Keratinocyte (primary cell): Measurements from ENCODE around the gene TBCB. TPM values are rescaled to one million over a fixed set of nuclear protein-coding genes. Genes with fewer than 3 reads are reported as not detected.
"Not testable (repeated sequence)": the region's sequence is repeated elsewhere in the genome, so short reads cannot be mapped to it uniquely, and the experiment has no call there.

ENCODE experiments used
- DNase-seq: peaks from one replicate; pipeline ENCODE4 v3.0.0-alpha.2; 2011; ENCODE audit warnings: low read depth, missing footprints, low spot score
- FAIRE-seq: peaks from 2 replicates; lab custom pipeline; 2011; peaks lifted over from hg19 to GRCh38; lab: Jason Lieb, UNC
- H2AFZ ChIP-seq: 2 replicates; pipeline ENCODE4 v1.6.0; 2012; ENCODE audit warnings: low read length, control low read depth, inconsistent platforms; ENCODE audit not compliant: control insufficient read depth
- H3K27ac ChIP-seq: 2 replicates; pipeline ENCODE4 v1.5.1; 2011; ENCODE audit warnings: low read length; ENCODE audit not compliant: control insufficient read depth, insufficient read depth
- H3K27me3 ChIP-seq: 3 replicates; pipeline ENCODE4 v1.6.0; 2011; ENCODE audit warnings: low read length; ENCODE audit not compliant: control insufficient read depth, insufficient read depth; ENCODE audit errors: extremely low read depth
- H3K36me3 ChIP-seq, 2 experiments: 2 replicates in 1 of 2; 3 replicates in 1 of 2; pipeline ENCODE4 v1.5.1; 2011; ENCODE audit warnings: low read length in 2 of 2, mild to moderate bottlenecking in 1 of 2; ENCODE audit not compliant: control insufficient read depth in 2 of 2, insufficient read depth in 2 of 2; ENCODE audit errors: extremely low read depth in 1 of 2
- H3K4me1 ChIP-seq: 3 replicates; pipeline ENCODE4 v1.5.1; 2011; ENCODE audit warnings: low read length; ENCODE audit not compliant: control insufficient read depth, insufficient read depth; ENCODE audit errors: extremely low read depth
- H3K4me2 ChIP-seq: 3 replicates; pipeline ENCODE4 v1.6.0; 2011; ENCODE audit warnings: low read depth, low read length; ENCODE audit not compliant: control insufficient read depth, insufficient read depth; ENCODE audit errors: extremely low read depth
- H3K4me3 ChIP-seq, 3 experiments: fragments of 200-600 bp in 1 of 3; sonication (generic) in 1 of 3; 2 replicates in 2 of 3; 3 replicates in 1 of 3; pipeline ENCODE4 v1.5.1; 2011 to 2016; ENCODE audit warnings: low read length in 3 of 3, mild to moderate bottlenecking in 3 of 3, control low read depth in 2 of 3, inconsistent platforms in 1 of 3, low read depth in 1 of 3, mixed read lengths in 1 of 3, mixed run types in 1 of 3, moderate library complexity in 1 of 3; ENCODE audit not compliant: control insufficient read depth in 2 of 3, insufficient read depth in 2 of 3; ENCODE audit errors: extremely low read depth in 1 of 3
- H3K79me2 ChIP-seq: 2 replicates; pipeline ENCODE4 v1.6.0; 2012; ENCODE audit warnings: low read length; ENCODE audit not compliant: control insufficient read depth, insufficient read depth
- H3K9ac ChIP-seq: 3 replicates; pipeline ENCODE4 v1.6.0; 2011; ENCODE audit warnings: low read length; ENCODE audit not compliant: control insufficient read depth, insufficient read depth; ENCODE audit errors: extremely low read depth
- H3K9me1 ChIP-seq: 3 replicates; pipeline ENCODE4 v1.6.0; 2011; ENCODE audit warnings: low read length; ENCODE audit not compliant: control insufficient read depth, insufficient read depth; ENCODE audit errors: extremely low read depth
- H3K9me3 ChIP-seq: 2 replicates; pipeline ENCODE4 v1.5.1; 2012; ENCODE audit warnings: low read depth, low read length; ENCODE audit not compliant: control insufficient read depth
- H4K20me1 ChIP-seq: 3 replicates; pipeline ENCODE4 v1.6.0; 2011; ENCODE audit warnings: low read length; ENCODE audit not compliant: control insufficient read depth, insufficient read depth; ENCODE audit errors: extremely low read depth
- EZH2 ChIP-seq: IDR thresholded peaks from one replicate; pipeline ENCODE4 v1.6.1; 2012; ENCODE audit warnings: inconsistent platforms, mild to moderate bottlenecking, low read length, moderate library complexity
- dilution Hi-C: fragments of 300-500 bp; cut with MboI; formaldehyde crosslinking; loops from one replicate; pipeline ENCODE4 v1.7.0; 2020; ENCODE audit warnings: low sequenced_read_pairs; ENCODE audit not compliant: extremely low pct_ligation_motif_present
- polyA plus RNA-seq, 5 experiments: library from polyadenylated mRNA; depleted of rRNA in 3 of 5; stranded (reverse) in 3 of 5; stranded (forward) in 1 of 5; unstranded in 1 of 5; fragments of >200 nt; gene quantifications; 1 replicate in 1 of 5; 2 replicates in 3 of 5; 3 replicates in 1 of 5; pipeline versions ENCODE4 v1.2.1 to v1.2.3, GENCODE V29; 2011 to 2012; ENCODE audit warnings: missing spikeins in 2 of 5, low read depth in 1 of 5, low replicate concordance in 1 of 5
- TF ChIP-seq, protein P1 (sequence below), 3 experiments: IDR thresholded peaks in 1 of 3; conservative IDR thresholded peaks in 1 of 3; optimal IDR thresholded peaks in 1 of 3; 2 replicates in 2 of 3; 3 replicates in 1 of 3; pipeline versions ENCODE3 to v1.5.1; 2011; ENCODE audit warnings: low read length in 3 of 3, mild to moderate bottlenecking in 3 of 3, moderate library complexity in 2 of 3, control low read depth in 1 of 3, inconsistent platforms in 1 of 3; ENCODE audit not compliant: insufficient read depth in 2 of 3; ENCODE audit errors: extremely low read depth in 1 of 3

The TBCB gene
- polyA plus RNA-seq, 1 donor (not counting 4 experiments of a cell fraction or from before 2014, with no cell fraction given): 183 TPM

DNA sequence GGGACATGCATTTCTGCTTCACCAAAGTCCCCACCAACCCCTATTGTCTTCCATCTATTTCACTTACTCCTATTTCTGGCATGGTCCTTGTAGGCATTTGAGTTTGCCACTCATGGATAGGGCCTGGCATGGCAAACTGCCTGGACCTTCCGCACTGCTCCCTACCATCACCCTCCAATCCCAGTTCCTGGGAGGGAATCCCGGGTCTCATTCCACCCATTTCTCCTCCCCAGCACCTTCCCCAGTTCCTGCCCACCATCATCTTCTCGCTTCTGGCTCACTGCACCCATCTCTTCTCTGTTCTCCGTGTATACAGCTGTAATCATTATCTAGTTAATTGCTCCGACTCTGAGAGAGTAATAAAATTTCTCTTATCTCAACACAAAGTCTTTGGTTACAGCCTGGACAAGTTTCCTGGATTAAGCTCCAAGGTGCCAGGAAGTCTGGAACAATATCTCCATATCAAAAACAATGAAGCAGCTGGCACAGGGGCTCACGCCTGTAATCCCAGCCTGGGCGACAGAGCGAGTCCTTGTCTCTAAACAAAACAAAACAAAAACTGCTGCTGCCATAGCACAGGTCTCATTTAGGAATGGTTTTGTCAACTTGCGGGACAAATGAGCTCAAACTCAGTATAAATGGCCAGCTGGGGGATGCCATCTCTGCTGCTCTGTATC lies 54.0 kb downstream of the TBCB start:
- no peak for TF ChIP-seq EZH2
- TF ChIP-seq, protein P1, sequence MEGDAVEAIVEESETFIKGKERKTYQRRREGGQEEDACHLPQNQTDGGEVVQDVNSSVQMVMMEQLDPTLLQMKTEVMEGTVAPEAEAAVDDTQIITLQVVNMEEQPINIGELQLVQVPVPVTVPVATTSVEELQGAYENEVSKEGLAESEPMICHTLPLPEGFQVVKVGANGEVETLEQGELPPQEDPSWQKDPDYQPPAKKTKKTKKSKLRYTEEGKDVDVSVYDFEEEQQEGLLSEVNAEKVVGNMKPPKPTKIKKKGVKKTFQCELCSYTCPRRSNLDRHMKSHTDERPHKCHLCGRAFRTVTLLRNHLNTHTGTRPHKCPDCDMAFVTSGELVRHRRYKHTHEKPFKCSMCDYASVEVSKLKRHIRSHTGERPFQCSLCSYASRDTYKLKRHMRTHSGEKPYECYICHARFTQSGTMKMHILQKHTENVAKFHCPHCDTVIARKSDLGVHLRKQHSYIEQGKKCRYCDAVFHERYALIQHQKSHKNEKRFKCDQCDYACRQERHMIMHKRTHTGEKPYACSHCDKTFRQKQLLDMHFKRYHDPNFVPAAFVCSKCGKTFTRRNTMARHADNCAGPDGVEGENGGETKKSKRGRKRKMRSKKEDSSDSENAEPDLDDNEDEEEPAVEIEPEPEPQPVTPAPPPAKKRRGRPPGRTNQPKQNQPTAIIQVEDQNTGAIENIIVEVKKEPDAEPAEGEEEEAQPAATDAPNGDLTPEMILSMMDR (optimal IDR thresholded peaks at IDR 0.05 in 1 of 3, IDR thresholded peaks at IDR 0.05 in 1 of 3, conservative IDR thresholded peaks at IDR 0.05 in 1 of 3; ENCODE audit: extremely low read depth in 1 of 3, insufficient read depth in 2 of 3, low read length in 3 of 3): no peak
- H2AFZ ChIP-seq: no peak overlapping the region
- H3K79me2 ChIP-seq: no peaks in the 10 kb centered on the region
- H3K27ac ChIP-seq: no peak overlapping the region
- no peaks in the 10 kb centered on the region for H3K9me3 ChIP-seq
- no peak overlapping the region for H3K4me3 ChIP-seq
- H3K9ac ChIP-seq: no peak overlapping the region
- no peaks in the 10 kb centered on the region for H4K20me1 ChIP-seq
- peaks cover 0 to 4% of the 10 kb centered on the region in 2 experiments for H3K36me3 ChIP-seq
- H3K4me2 ChIP-seq: no peak overlapping the region
- DNase-seq (no peak), FAIRE-seq (no peak)
- H3K9me1 ChIP-seq: no peaks in the 10 kb centered on the region
- dilution Hi-C loops: no loop called here
- no peaks in the 10 kb centered on the region for H3K4me1 ChIP-seq
- no peaks in the 10 kb centered on the region for H3K27me3 ChIP-seq

DNA sequence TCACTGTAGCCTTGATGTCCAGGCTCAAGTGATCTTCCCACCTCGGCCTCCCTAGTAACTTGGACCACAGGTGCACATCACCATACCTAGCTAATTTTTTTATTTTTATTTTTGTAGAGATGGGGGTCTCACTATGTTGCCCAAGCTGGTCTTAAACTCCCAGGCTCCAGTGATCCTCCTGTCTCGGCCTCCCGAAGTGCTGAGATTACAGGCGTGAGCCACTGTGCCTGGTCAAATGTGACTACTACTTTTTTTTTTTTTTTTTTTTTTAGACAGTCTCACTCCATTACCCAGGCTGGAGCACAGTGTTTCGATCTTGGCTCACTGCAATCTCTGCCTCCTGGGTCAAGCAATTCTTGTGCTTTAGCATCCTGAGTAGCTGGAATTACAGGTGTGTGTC lies 57.6 kb downstream of the TBCB start:
- Histone ChIP-seq H3K79me2 (no peaks in the 10 kb centered on the region), H3K4me1 (no peaks in the 10 kb centered on the region), H3K9me3 (no peaks in the 10 kb centered on the region), H3K27me3 (no peaks in the 10 kb centered on the region), H3K9ac (no peak overlapping the region), H3K36me3 (peaks cover 0 to under 1% of the 10 kb centered on the region in 2 experiments), H3K27ac (no peak overlapping the region), H3K9me1 (no peaks in the 10 kb centered on the region), H2AFZ (no peak overlapping the region), H3K4me2 (no peak overlapping the region), H3K4me3 (no peak overlapping the region), H4K20me1 (no peaks in the 10 kb centered on the region)
- no peak for TF ChIP-seq EZH2
- TF ChIP-seq, protein P1 (optimal IDR thresholded peaks at IDR 0.05 in 1 of 3, IDR thresholded peaks at IDR 0.05 in 1 of 3, conservative IDR thresholded peaks at IDR 0.05 in 1 of 3; ENCODE audit: extremely low read depth in 1 of 3, insufficient read depth in 2 of 3, low read length in 3 of 3): no peak
- FAIRE-seq (no peak), DNase-seq (no peak)
- dilution Hi-C loops: no loop called here

DNA sequence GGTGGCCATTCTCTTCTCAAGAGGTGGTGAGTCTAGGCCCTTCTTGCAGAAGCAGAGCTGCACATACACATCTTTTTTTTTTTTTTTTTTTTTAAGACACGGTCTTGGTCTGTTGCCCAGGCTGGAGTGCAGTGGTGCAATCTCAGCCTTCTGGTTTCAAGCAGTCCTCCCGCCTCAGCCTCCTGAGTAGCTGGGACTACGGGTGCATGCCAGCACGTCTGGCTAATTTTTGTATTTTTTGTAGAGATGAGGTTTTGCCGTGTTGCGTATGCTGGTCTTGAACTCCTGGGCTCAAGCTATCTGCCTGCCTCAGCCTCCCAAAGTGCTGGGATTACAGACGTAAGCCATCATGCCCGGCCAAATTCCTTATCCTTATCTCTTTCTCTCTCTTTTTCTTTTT lies 58.6 kb downstream of the TBCB start:
- H3K79me2 ChIP-seq, H3K36me3 ChIP-seq, H3K27me3 ChIP-seq, H3K9me3 ChIP-seq, H3K4me2 ChIP-seq, H3K9ac ChIP-seq, H3K27ac ChIP-seq, H4K20me1 ChIP-seq, DNase-seq, H3K4me1 ChIP-seq, H3K4me3 ChIP-seq, dilution Hi-C loops, H2AFZ ChIP-seq, H3K9me1 ChIP-seq, FAIRE-seq: not testable (repeated sequence)
